Neural progenitor cell (in vitro differentiated cells): ENCODE measurements around the gene ACBD7.

Source experiments
- CTCF ChIP-seq: fragments of 200-600 bp; sonication (generic); IDR thresholded peaks from 2 replicates; pipeline ENCODE4 v1.5.1; 2017; ENCODE audit warnings: antibody characterized with exemption, mild to moderate bottlenecking
- EZH2 ChIP-seq: fragments of 200-600 bp; sonication (generic); IDR thresholded peaks from 2 replicates; pipeline ENCODE4 v1.6.1; 2017; ENCODE audit warnings: antibody characterized with exemption, mild to moderate bottlenecking, moderate library complexity

- no peak for TF ChIP-seq CTCF
- TF ChIP-seq EZH2 = no peak
Observed at GRCh38 chr10:15131330-15131729, 42.8 kb upstream of the ACBD7 start.
